ENCODE results near the gene TYW3.

TYW3 gene

GRCh38 chr1:74732960-74733603, at the start of gene TYW3, which contains the start of gene CRYZ:
Gene TYW3 (plus strand): TSS chr1:74733152. CDS start chr1:74733245, 93 bp downstream.
Gene CRYZ (minus strand): TSS chr1:74733050. CDS start chr1:74724821, 8,229 bp downstream.
- peak; percentile 50 to 75 (median 66) for DNase-seq (ENCODE audit: low read depth in 4 of 4, low spot score in 1 of 4)

- DNase-seq (ENCODE audit: low read depth in 4 of 4, low spot score in 1 of 4): no peak
These were observed 49.3 kb upstream of the TYW3 start for GRCh38 chr1:74683656-74684055.

- no peak for DNase-seq (ENCODE audit: low read depth in 4 of 4, low spot score in 1 of 4)
These were observed 48.7 kb upstream of the TYW3 start for GRCh38 chr1:74684301-74684700.

- DNase-seq (ENCODE audit: low read depth in 4 of 4, low spot score in 1 of 4): no peak
These were observed 46.0 kb upstream of the TYW3 start for GRCh38 chr1:74686928-74687327.

- peak in 3 of 4 experiments; percentile 11 to 24 (median 16) for DNase-seq (ENCODE audit: low read depth in 4 of 4, low spot score in 1 of 4)
These were observed 43.2 kb upstream of the TYW3 start for GRCh38 chr1:74689621-74690363.

GRCh38 chr1:74690364-74690696, 42.6 kb upstream of the TYW3 start:
- DNase-seq (ENCODE audit: low read depth in 4 of 4, low spot score in 1 of 4): no peak

- no peak for DNase-seq (ENCODE audit: low read depth in 4 of 4, low spot score in 1 of 4)
These were observed 42.0 kb upstream of the TYW3 start for GRCh38 chr1:74690909-74691308.

- no peak for DNase-seq (ENCODE audit: low read depth in 4 of 4, low spot score in 1 of 4)
These were observed 39.5 kb upstream of the TYW3 start for GRCh38 chr1:74693473-74693872.

- DNase-seq (ENCODE audit: low read depth in 4 of 4, low spot score in 1 of 4): no peak
These were observed 35.1 kb upstream of the TYW3 start for GRCh38 chr1:74697832-74698231.

- no peak for DNase-seq (ENCODE audit: low read depth in 4 of 4, low spot score in 1 of 4)
These were observed 33.6 kb upstream of the TYW3 start for GRCh38 chr1:74699331-74699730.

GRCh38 chr1:74703386-74704182, 29.4 kb upstream of the TYW3 start:
- DNase-seq (ENCODE audit: low read depth in 4 of 4, low spot score in 1 of 4): no peak

GRCh38 chr1:74712881-74713280, 20.1 kb upstream of the TYW3 start:
- no peak for DNase-seq (ENCODE audit: low read depth in 4 of 4, low spot score in 1 of 4)

GRCh38 chr1:74713849-74714248, 19.1 kb upstream of the TYW3 start:
- DNase-seq (ENCODE audit: low read depth in 4 of 4, low spot score in 1 of 4): no peak

GRCh38 chr1:74714429-74715235, 18.3 kb upstream of the TYW3 start:
- no peak for DNase-seq (ENCODE audit: low read depth in 4 of 4, low spot score in 1 of 4)

- no peak for DNase-seq (ENCODE audit: low read depth in 4 of 4, low spot score in 1 of 4)
These were observed 17.8 kb upstream of the TYW3 start for GRCh38 chr1:74715236-74715502.

- DNase-seq (ENCODE audit: low read depth in 4 of 4, low spot score in 1 of 4): no peak
These were observed 17.1 kb upstream of the TYW3 start for GRCh38 chr1:74715806-74716205.

GRCh38 chr1:74716822-74717221, 16.1 kb upstream of the TYW3 start:
- DNase-seq (ENCODE audit: low read depth in 4 of 4, low spot score in 1 of 4): no peak

- DNase-seq (ENCODE audit: low read depth in 4 of 4, low spot score in 1 of 4): no peak
These were observed 15.3 kb upstream of the TYW3 start for GRCh38 chr1:74717626-74718025.

- no peak for DNase-seq (ENCODE audit: low read depth in 4 of 4, low spot score in 1 of 4)
These were observed 6.9 kb upstream of the TYW3 start for GRCh38 chr1:74726063-74726462.

- DNase-seq (ENCODE audit: low read depth in 4 of 4, low spot score in 1 of 4): no peak
These were observed 4.2 kb upstream of the TYW3 start for GRCh38 chr1:74728736-74729135.

GRCh38 chr1:74729741-74730478, 3.0 kb upstream of the TYW3 start:
- no peak for DNase-seq (ENCODE audit: low read depth in 4 of 4, low spot score in 1 of 4)

All from stimulated activated CD4-positive, alpha-beta T cell treated with anti-CD3 and anti-CD28 coated beads, Interleukin-1b, Interleukin-23, amount 100 ng/mL, for 24 hours (primary cell).